ENCODE results near the gene DGKH.

Gene DGKH

GRCh38 chr13:42048342-42048683 lies at the start of gene DGKH:
DGKH (plus strand) TSS chr13:42048648; CDS start chr13:42048774, 126 bp downstream.
- no peak for DNase-seq

GRCh38 chr13:42000846-42001245 lies 47.6 kb upstream of the DGKH start:
- no peak for DNase-seq

- no peak for DNase-seq
Measured at GRCh38 chr13:42001580-42001979, 46.9 kb upstream of the DGKH start.

- DNase-seq, result no peak
Measured at GRCh38 chr13:42002066-42002465, 46.4 kb upstream of the DGKH start.

GRCh38 chr13:42007844-42008243 lies 40.6 kb upstream of the DGKH start:
- DNase-seq, result no peak

- DNase-seq, result no peak
Measured at GRCh38 chr13:42009057-42009456, 39.4 kb upstream of the DGKH start.

GRCh38 chr13:42011601-42012350 lies 36.7 kb upstream of the DGKH start:
- DNase-seq, result no peak

- DNase-seq, result no peak
Measured at GRCh38 chr13:42014119-42014518, 34.3 kb upstream of the DGKH start.

- DNase-seq, result no peak
Measured at GRCh38 chr13:42017264-42017663, 31.2 kb upstream of the DGKH start.

- DNase-seq, result no peak
Measured at GRCh38 chr13:42021851-42022250, 26.6 kb upstream of the DGKH start.

- DNase-seq, result no peak
Measured at GRCh38 chr13:42022336-42022735, 26.1 kb upstream of the DGKH start.

- DNase-seq, result no peak
Measured at GRCh38 chr13:42022796-42023493, 25.5 kb upstream of the DGKH start.

GRCh38 chr13:42027286-42027685 lies 21.2 kb upstream of the DGKH start:
- DNase-seq, result no peak

- DNase-seq, result no peak
Measured at GRCh38 chr13:42028113-42028799, 20.2 kb upstream of the DGKH start.

- no peak for DNase-seq
Measured at GRCh38 chr13:42035905-42036521, 12.4 kb upstream of the DGKH start.

GRCh38 chr13:42036711-42037110 lies 11.7 kb upstream of the DGKH start:
- no peak for DNase-seq

GRCh38 chr13:42038661-42039456 lies 9.6 kb upstream of the DGKH start:
- no peak for DNase-seq

- no peak for DNase-seq
Measured at GRCh38 chr13:42039457-42039945, 8.9 kb upstream of the DGKH start.

GRCh38 chr13:42039946-42040729 lies 8.3 kb upstream of the DGKH start:
- DNase-seq, result peak; percentile 84

GRCh38 chr13:42040730-42041010 lies 7.8 kb upstream of the DGKH start:
- DNase-seq, result no peak

GRCh38 chr13:42041011-42041683 lies 7.3 kb upstream of the DGKH start:
- no peak for DNase-seq
